ENCODE measurements around the gene PKMYT1.

PKMYT1 gene

GRCh38 chr16:3013998-3014690 is 33.9 kb upstream of the PKMYT1 start:
- H3K27ac ChIP-seq = no peak overlapping the region
- H3K4me2 ChIP-seq = no peak overlapping the region
- no peak overlapping the region for H2AFZ ChIP-seq (ENCODE audit: low read depth)
- H4K20me1 ChIP-seq (ENCODE audit: insufficient read depth) = no peaks in the 10 kb centered on the region
- H3K36me3 ChIP-seq (ENCODE audit: insufficient read depth) = no peaks in the 10 kb centered on the region
- peaks cover 63% of the 10 kb centered on the region for H3K27me3 ChIP-seq (ENCODE audit: insufficient read depth, low read depth)
- H3K4me3 ChIP-seq (IDR thresholded peaks at IDR 0.05; ENCODE audit: insufficient read depth, low read depth, low read length) = no peak overlapping the region
- H3K9ac ChIP-seq = no peak overlapping the region
- peaks cover 17% of the 10 kb centered on the region for H3K4me1 ChIP-seq (ENCODE audit: low read depth, poor library complexity, severe bottlenecking)
- TF ChIP-seq CTCF (conservative IDR thresholded peaks at IDR 0.05; ENCODE audit: low read depth, low read length) = no peak
- no peaks in the 10 kb centered on the region for H3K79me2 ChIP-seq (ENCODE audit: insufficient read depth, low read depth)

- no peak overlapping the region for H2AFZ ChIP-seq (ENCODE audit: low read depth)
- H3K4me3 ChIP-seq (IDR thresholded peaks at IDR 0.05; ENCODE audit: insufficient read depth, low read depth, low read length) = no peak overlapping the region
- H3K27ac ChIP-seq = no peak overlapping the region
- TF ChIP-seq CTCF (conservative IDR thresholded peaks at IDR 0.05; ENCODE audit: low read depth, low read length) = no peak
- peaks cover 65% of the 10 kb centered on the region for H3K27me3 ChIP-seq (ENCODE audit: insufficient read depth, low read depth)
- no peaks in the 10 kb centered on the region for H4K20me1 ChIP-seq (ENCODE audit: insufficient read depth)
- no peak overlapping the region for H3K9ac ChIP-seq
- H3K4me1 ChIP-seq (ENCODE audit: low read depth, poor library complexity, severe bottlenecking) = peaks cover 18% of the 10 kb centered on the region
- H3K4me2 ChIP-seq = no peak overlapping the region
- no peaks in the 10 kb centered on the region for H3K79me2 ChIP-seq (ENCODE audit: insufficient read depth, low read depth)
- H3K36me3 ChIP-seq (ENCODE audit: insufficient read depth) = no peaks in the 10 kb centered on the region
These were observed 33.3 kb upstream of the PKMYT1 start for GRCh38 chr16:3013491-3013951.

- Histone ChIP-seq H3K4me1 (ENCODE audit: low read depth, poor library complexity, severe bottlenecking) (peaks cover 24% of the 10 kb centered on the region), H3K27me3 (ENCODE audit: insufficient read depth, low read depth) (peaks cover 69% of the 10 kb centered on the region), H4K20me1 (ENCODE audit: insufficient read depth) (no peaks in the 10 kb centered on the region), H3K79me2 (ENCODE audit: insufficient read depth, low read depth) (no peaks in the 10 kb centered on the region), H3K4me2 (peak within 1 kb of the TSS; percentile 62), H3K27ac (no peak within 1 kb of the TSS), H3K4me3 (IDR thresholded peaks at IDR 0.05; ENCODE audit: insufficient read depth, low read depth, low read length) (no peak within 1 kb of the TSS), H2AFZ (ENCODE audit: low read depth) (peak within 1 kb of the TSS; percentile 53; the same call in 1 of the 2 replicates), H3K36me3 (ENCODE audit: insufficient read depth) (no peaks in the 10 kb centered on the region), H3K9ac (no peak within 1 kb of the TSS)
- TF ChIP-seq CTCF (conservative IDR thresholded peaks at IDR 0.05; ENCODE audit: low read depth, low read length) = no peak
These were observed 32.7 kb upstream of the PKMYT1 start, which contains the start of gene CLDN9 for GRCh38 chr16:3012828-3013420. TSS of gene CLDN9 (plus strand) at chr16:3012923. CDS start at chr16:3013363, 440 bp downstream.

GRCh38 chr16:3012246-3012645 is 32.0 kb upstream of the PKMYT1 start:
- Histone ChIP-seq H3K4me3 (IDR thresholded peaks at IDR 0.05; ENCODE audit: insufficient read depth, low read depth, low read length) (no peak overlapping the region), H3K27ac (no peak overlapping the region), H3K4me2 (peak overlapping the region; percentile 62; the same call in 1 of the 2 replicates), H3K36me3 (ENCODE audit: insufficient read depth) (no peaks in the 10 kb centered on the region), H4K20me1 (ENCODE audit: insufficient read depth) (no peaks in the 10 kb centered on the region), H3K4me1 (ENCODE audit: low read depth, poor library complexity, severe bottlenecking) (peaks cover 31% of the 10 kb centered on the region), H2AFZ (ENCODE audit: low read depth) (peak overlapping the region; percentile 53; the same call in 1 of the 2 replicates), H3K79me2 (ENCODE audit: insufficient read depth, low read depth) (no peaks in the 10 kb centered on the region), H3K9ac (no peak overlapping the region), H3K27me3 (ENCODE audit: insufficient read depth, low read depth) (peaks cover 69% of the 10 kb centered on the region)
- TF ChIP-seq CTCF (conservative IDR thresholded peaks at IDR 0.05; ENCODE audit: low read depth, low read length) = no peak
